Neural progenitor cell (in vitro differentiated cells): ENCODE results near the gene MGRN1. TPM values are rescaled to one million over a fixed set of nuclear protein-coding genes. Genes with fewer than 3 reads are reported as not detected.
"Not testable (repeated sequence)": the region's sequence is repeated elsewhere in the genome, so short reads cannot be mapped to it uniquely, and the experiment has no call there.

Source experiments
- DNase-seq: peaks from one replicate; pipeline ENCODE4 v3.0.0-alpha.2; 2016; ENCODE audit warnings: low spot score
- H2AFZ ChIP-seq: fragments of 200-600 bp; sonication (generic); replicated peaks from 2 replicates; pipeline ENCODE4 v1.6.1; 2016; ENCODE audit warnings: antibody characterized with exemption
- H3F3A ChIP-seq: fragments of 200-600 bp; sonication (generic); 2 replicates; pipeline ENCODE4 v1.6.1; 2016; ENCODE audit warnings: antibody characterized with exemption, low read depth
- H3K27ac ChIP-seq: fragments of 200-600 bp; sonication (generic); 2 replicates; pipeline ENCODE4 v1.5.1; 2016; ENCODE audit warnings: mild to moderate bottlenecking
- H3K27me3 ChIP-seq: fragments of 200-600 bp; sonication (generic); 2 replicates; pipeline ENCODE4 v1.6.1; 2016; ENCODE audit warnings: mild to moderate bottlenecking, moderate library complexity
- H3K36me3 ChIP-seq: fragments of 200-600 bp; sonication (generic); 2 replicates; pipeline ENCODE4 v1.5.1; 2016
- H3K4me1 ChIP-seq: fragments of 200-600 bp; sonication (generic); 2 replicates; pipeline ENCODE4 v1.6.1; 2016; ENCODE audit warnings: mixed run types
- H3K4me2 ChIP-seq: fragments of 200-600 bp; sonication (generic); 2 replicates; pipeline ENCODE4 v1.6.1; 2016
- H3K4me3 ChIP-seq: fragments of 200-600 bp; sonication (generic); 2 replicates; pipeline ENCODE4 v1.5.1; 2016
- H3K79me2 ChIP-seq: fragments of 200-600 bp; sonication (generic); 2 replicates; pipeline ENCODE4 v1.6.1; 2016; ENCODE audit warnings: low read depth
- H3K9ac ChIP-seq: fragments of 200-600 bp; sonication (generic); 2 replicates; pipeline ENCODE4 v1.6.1; 2016
- H3K9me3 ChIP-seq: fragments of 200-600 bp; sonication (generic); 2 replicates; pipeline ENCODE4 v1.5.1; 2016; ENCODE audit warnings: low read depth
- H4K20me1 ChIP-seq: fragments of 200-600 bp; sonication (generic); 2 replicates; pipeline ENCODE4 v1.6.1; 2016; ENCODE audit warnings: low read depth
- H3K27ac Mint-ChIP-seq: 3 replicates; pipeline ENCODE4 v1.8.0; 2021; ENCODE audit warnings: mixed read lengths
- H3K27me3 Mint-ChIP-seq: 2 replicates; pipeline ENCODE4 v1.8.0; 2022; ENCODE audit warnings: low read depth, mild to moderate bottlenecking, inconsistent platforms, moderate library complexity, mixed read lengths; ENCODE audit not compliant: insufficient read depth
- H3K36me3 Mint-ChIP-seq: 3 replicates; pipeline ENCODE4 v1.8.0; 2021; ENCODE audit warnings: mixed read lengths
- H3K4me1 Mint-ChIP-seq: 3 replicates; pipeline ENCODE4 v1.8.0; 2021; ENCODE audit warnings: mixed read lengths
- H3K4me3 Mint-ChIP-seq: 3 replicates; pipeline ENCODE4 v1.8.0; 2021; ENCODE audit warnings: mild to moderate bottlenecking, moderate library complexity, mixed read lengths
- H3K9me3 Mint-ChIP-seq: 3 replicates; pipeline ENCODE4 v1.8.0; 2020; ENCODE audit warnings: mixed read lengths
- CTCF ChIP-seq: fragments of 200-600 bp; sonication (generic); IDR thresholded peaks from 2 replicates; pipeline ENCODE4 v1.5.1; 2017; ENCODE audit warnings: antibody characterized with exemption, mild to moderate bottlenecking
- EZH2 ChIP-seq: fragments of 200-600 bp; sonication (generic); IDR thresholded peaks from 2 replicates; pipeline ENCODE4 v1.6.1; 2017; ENCODE audit warnings: antibody characterized with exemption, mild to moderate bottlenecking, moderate library complexity
- EZH2phosphoT487 ChIP-seq: fragments of 200-600 bp; sonication (generic); IDR thresholded peaks from 2 replicates; pipeline ENCODE4 v1.6.1; 2017; ENCODE audit warnings: antibody characterized with exemption
- microRNA-seq: library from miRNA; unstranded; fragments of <30 nt; microRNA quantifications from one replicate; pipeline ENCODE4, GENCODE V29; 2016
- small RNA-seq: library from RNA; depleted of rRNA; stranded (forward); fragments of <200 nt; gene quantifications from one replicate; pipeline ENCODE3, GENCODE V24; 2015
- total RNA-seq: library from RNA; depleted of rRNA; stranded (reverse); fragments of >200 nt; gene quantifications from 2 replicates; pipeline ENCODE4 v1.2.3, GENCODE V29; 2015; ENCODE audit warnings: low replicate concordance

Gene MGRN1
- total RNA-seq, 1 donor from 2014 or later = 17.5 TPM

- Histone ChIP-seq H3K27ac (no peak overlapping the region), H4K20me1 (no peaks in the 10 kb centered on the region), H2AFZ (no peak overlapping the region), H3K27me3 (no peaks in the 10 kb centered on the region), H3K9ac (no peak overlapping the region), H3K79me2 (peaks cover 22% of the 10 kb centered on the region), H3K4me1 (peaks cover 12% of the 10 kb centered on the region), H3K36me3 (no peaks in the 10 kb centered on the region), H3K4me3 (no peak overlapping the region), H3F3A (peaks cover 27% of the 10 kb centered on the region), H3K9me3 (no peaks in the 10 kb centered on the region), H3K4me2 (no peak overlapping the region)
- no peak overlapping the region for H3K27ac Mint-ChIP-seq
- no peak for DNase-seq
- H3K27me3 Mint-ChIP-seq = peaks cover 6% of the 10 kb centered on the region
- TF ChIP-seq EZH2 (no peak), EZH2phosphoT487 (no peak), CTCF (no peak)
- H3K4me1 Mint-ChIP-seq = peaks cover 14% of the 10 kb centered on the region
- H3K36me3 Mint-ChIP-seq = no peaks in the 10 kb centered on the region
- peak overlapping the region; percentile 2 for H3K4me3 Mint-ChIP-seq
- no peaks in the 10 kb centered on the region for H3K9me3 Mint-ChIP-seq
Measured at GRCh38 chr16:4736546-4736945, 111.9 kb downstream of the MGRN1 start.

DNA sequence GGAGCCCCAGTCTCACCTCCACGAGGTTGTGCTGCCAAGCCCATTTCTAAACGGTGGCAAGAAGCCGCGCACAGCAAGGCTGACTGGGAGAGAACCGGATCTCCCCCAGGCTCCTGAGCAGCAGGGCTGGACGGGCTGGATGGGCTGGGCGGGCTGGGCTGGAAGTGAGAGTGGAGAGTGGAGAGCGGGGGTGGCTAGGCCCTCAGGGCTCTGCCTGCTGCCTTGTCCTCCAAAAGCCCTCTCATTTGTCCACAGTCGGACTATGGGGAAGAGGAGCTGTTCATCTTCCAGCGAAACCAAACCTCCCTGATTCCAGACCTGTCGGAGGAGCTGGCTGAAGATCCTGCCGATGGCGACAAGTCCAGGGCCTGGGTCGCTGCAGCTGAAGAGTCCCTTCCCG, 112.9 kb downstream of the MGRN1 start:
- Histone ChIP-seq H3K27ac (no peak overlapping the region), H3K36me3 (no peaks in the 10 kb centered on the region), H3K4me1 (peaks cover 12% of the 10 kb centered on the region), H3K79me2 (peaks cover 12% of the 10 kb centered on the region), H3K9ac (no peak overlapping the region), H3K27me3 (no peaks in the 10 kb centered on the region), H3K9me3 (no peaks in the 10 kb centered on the region), H3K4me2 (no peak overlapping the region), H3K4me3 (no peak overlapping the region), H3F3A (peaks cover 27% of the 10 kb centered on the region), H4K20me1 (no peaks in the 10 kb centered on the region), H2AFZ (no peak overlapping the region)
- no peak overlapping the region for H3K27ac Mint-ChIP-seq
- H3K4me3 Mint-ChIP-seq = no peak overlapping the region
- no peak for TF ChIP-seq CTCF
- TF ChIP-seq EZH2phosphoT487 = no peak
- TF ChIP-seq EZH2 = no peak
- no peak for DNase-seq
- H3K9me3 Mint-ChIP-seq = no peaks in the 10 kb centered on the region
- peaks cover 6% of the 10 kb centered on the region for H3K27me3 Mint-ChIP-seq
- no peaks in the 10 kb centered on the region for H3K36me3 Mint-ChIP-seq
- H3K4me1 Mint-ChIP-seq = peaks cover 14% of the 10 kb centered on the region

- H3K27me3 Mint-ChIP-seq = peaks cover 11% of the 10 kb centered on the region
- not testable (repeated sequence) for H4K20me1 ChIP-seq, H3K9me3 ChIP-seq, H3K27ac Mint-ChIP-seq, H3K4me2 ChIP-seq, H3K27ac ChIP-seq, DNase-seq, H3K4me3 ChIP-seq, H3K9ac ChIP-seq, H3K79me2 ChIP-seq, H3K36me3 Mint-ChIP-seq, H2AFZ ChIP-seq, H3K27me3 ChIP-seq, H3K36me3 ChIP-seq, H3K9me3 Mint-ChIP-seq, H3K4me3 Mint-ChIP-seq, H3K4me1 ChIP-seq, H3K4me1 Mint-ChIP-seq
- peaks cover 24% of the 10 kb centered on the region for H3F3A ChIP-seq
Measured at GRCh38 chr16:4738370-4738769, 113.7 kb downstream of the MGRN1 start.

Small RNAs within 50 kb of the gene (microRNA-seq; reads per million reads assigned to microRNA genes)
- not detected for gene MIR6769A

Small RNAs within 50 kb of the gene (small RNA-seq; reads per million reads assigned to genes)
- gene MIR6769A (not detected), gene RN7SL850P (not detected)

Other genes starting within 250 kb of the MGRN1 start
- gene CORO7, start 208.2 kb upstream of the MGRN1 start, total RNA-seq = 6.8 and 21.8 TPM in 2 replicates
- gene DNAJA3, start 199.0 kb upstream of the MGRN1 start, total RNA-seq = 27.3 and 47.2 TPM in 2 replicates
- 47.1 and 69.1 TPM in 2 replicates for gene NMRAL1, start 150.2 kb upstream of the MGRN1 start, total RNA-seq
- 11.5 and 20.3 TPM in 2 replicates for gene HMOX2, start 148.4 kb upstream of the MGRN1 start, total RNA-seq
- 13.1 and 32.6 TPM in 2 replicates for gene CDIP1, start 86.1 kb upstream of the MGRN1 start, total RNA-seq
- gene C16orf96, start 68.5 kb upstream of the MGRN1 start, total RNA-seq = 0.11 and 0.99 TPM in 2 replicates
- gene UBALD1, start 9.9 kb upstream of the MGRN1 start, total RNA-seq = 0.97 and 11.9 TPM in 2 replicates
- 10.9 and 39.3 TPM in 2 replicates for gene NUDT16L1, start 68.7 kb downstream of the MGRN1 start, total RNA-seq
- 20.6 and 32.7 TPM in 2 replicates for gene ANKS3, start 109.4 kb downstream of the MGRN1 start, total RNA-seq
- not detected in 2 replicates for gene DNAAF8, start 109.7 kb downstream of the MGRN1 start, total RNA-seq
- gene ZNF500, start 142.3 kb downstream of the MGRN1 start, total RNA-seq = 4.2 and 17.9 TPM in 2 replicates
- gene SEPTIN12, start 163.5 kb downstream of the MGRN1 start, total RNA-seq = not detected in 2 replicates
- gene SMIM22, start 170.5 kb downstream of the MGRN1 start, total RNA-seq = not detected in 2 replicates
- 22.2 and 49.3 TPM in 2 replicates for gene ROGDI, start 177.8 kb downstream of the MGRN1 start, total RNA-seq
- gene GLYR1, start 222.5 kb downstream of the MGRN1 start, total RNA-seq = 53.0 and 57.0 TPM in 2 replicates
- 28.4 and 32.7 TPM in 2 replicates for gene UBN1, start 222.7 kb downstream of the MGRN1 start, total RNA-seq